Cardiac muscle cell (in vitro differentiated cells and primary cell): ENCODE data around the gene RAMP2. TPM values are rescaled to one million over a fixed set of nuclear protein-coding genes. Genes with fewer than 3 reads are reported as not detected.

Experiments used
- DNase-seq, 2 donors: peaks; one replicate each; pipeline versions ENCODE4 v3.0.0 to v3.0.0-alpha.2; 2010 to 2017; ENCODE audit warnings: low read depth in 1 of 2, low spot score in 1 of 2
- H3K27ac ChIP-seq: fragments of 200-600 bp; sonication (generic); 2 replicates; pipeline ENCODE4 v1.5.1; 2016
- H3K27me3 ChIP-seq: fragments of 200-600 bp; sonication (generic); 2 replicates; pipeline ENCODE4 v1.6.0; 2016; ENCODE audit warnings: control low read depth
- H3K36me3 ChIP-seq: fragments of 200-600 bp; sonication (generic); 2 replicates; pipeline ENCODE4 v1.5.1; 2016; ENCODE audit warnings: control low read depth
- H3K4me1 ChIP-seq: fragments of 200-600 bp; sonication (generic); 2 replicates; pipeline ENCODE4 v1.8.1; 2017; ENCODE audit warnings: low read depth, mild to moderate bottlenecking, mixed run types
- H3K4me3 ChIP-seq: fragments of 200-600 bp; sonication (generic); 2 replicates; pipeline ENCODE4 v1.5.1; 2016; ENCODE audit warnings: mild to moderate bottlenecking
- H3K9me3 ChIP-seq: fragments of 200-600 bp; sonication (generic); 2 replicates; pipeline ENCODE4 v1.5.1; 2017; ENCODE audit warnings: low read depth, mild to moderate bottlenecking, control low read depth
- CTCF ChIP-seq: IDR thresholded peaks from 2 replicates; pipeline ENCODE4 v1.5.1; 2012; ENCODE audit warnings: low read depth, mild to moderate bottlenecking, low read length
- polyA plus RNA-seq: library from polyadenylated mRNA; unstranded; fragments of >200 nt; fragmentation: Nextera tagmentation; extraction: Ambion mirVana; gene quantifications from 2 replicates; pipeline ENCODE4 v1.2.1, GENCODE V29; 2016
- total RNA-seq: library from RNA; depleted of rRNA; stranded (reverse); fragments of >200 nt; gene quantifications from 2 replicates; pipeline ENCODE4 v1.2.3, GENCODE V29; 2016

RAMP2 gene
- total and polyA plus RNA-seq, 2 experiments from 2014 or later = 16.2 to 20.6 TPM

- Histone ChIP-seq H3K4me3 (peak within 1 kb of the TSS; percentile 50), H3K27ac (no peak within 1 kb of the TSS), H3K36me3 (peaks cover 21% of the 10 kb centered on the region), H3K9me3 (no peaks in the 10 kb centered on the region), H3K27me3 (peaks cover 34% of the 10 kb centered on the region), H3K4me1 (no peaks in the 10 kb centered on the region)
- DNase-seq = peak; percentile 46 to 53
- no peak for TF ChIP-seq CTCF
Measured at GRCh38 chr17:42779936-42780850, 19.2 kb downstream of the RAMP2 start, which contains the start of gene WNK4. Gene WNK4, plus strand, starts transcription at chr17:42780610. Its CDS starts 89 bp downstream, at chr17:42780699.

GRCh38 chr17:42780851-42781638 is 20.0 kb downstream of the RAMP2 start:
- H3K9me3 ChIP-seq = no peaks in the 10 kb centered on the region
- peaks cover 14% of the 10 kb centered on the region for H3K36me3 ChIP-seq
- H3K4me3 ChIP-seq = peak overlapping the region; percentile 50
- DNase-seq = peak in 1 of 2 donors; percentile 26
- H3K27ac ChIP-seq = no peak overlapping the region
- no peak for TF ChIP-seq CTCF
- H3K27me3 ChIP-seq = peaks cover 37% of the 10 kb centered on the region
- no peaks in the 10 kb centered on the region for H3K4me1 ChIP-seq

- Histone ChIP-seq H3K9me3 (no peaks in the 10 kb centered on the region), H3K4me3 (no peak overlapping the region), H3K36me3 (peaks cover 11% of the 10 kb centered on the region), H3K27me3 (peaks cover 40% of the 10 kb centered on the region), H3K4me1 (no peaks in the 10 kb centered on the region), H3K27ac (no peak overlapping the region)
- TF ChIP-seq CTCF = no peak
- DNase-seq = no peak
Measured at GRCh38 chr17:42781639-42782165, 20.7 kb downstream of the RAMP2 start.

- no peak for TF ChIP-seq CTCF
Measured at GRCh38 chr17:42782166-42783061, 21.4 kb downstream of the RAMP2 start.

More at GRCh38 chr17:42782166-42783061, 21.4 kb downstream of the RAMP2 start:
- no peaks in the 10 kb centered on the region for H3K9me3 ChIP-seq
- no peaks in the 10 kb centered on the region for H3K4me1 ChIP-seq
- no peak overlapping the region for H3K4me3 ChIP-seq
- H3K27me3 ChIP-seq = peaks cover 42% of the 10 kb centered on the region
- H3K27ac ChIP-seq = no peak overlapping the region
- DNase-seq = no peak
- H3K36me3 ChIP-seq = peaks cover 11% of the 10 kb centered on the region
